ENCODE data around the gene RREB1.
"Not testable (repeated sequence)": the region's sequence is repeated elsewhere in the genome, so short reads cannot be mapped to it uniquely, and the experiment has no call there.

Gene RREB1

GRCh38 chr6:7271205-7271534, 163.4 kb downstream of the RREB1 start:
- no peak overlapping the region for H3K4me3 ChIP-seq (ENCODE audit: low read depth, low read length)
- DNase-seq (ENCODE audit: low read depth), result no peak
- TF ChIP-seq CTCF (IDR thresholded peaks at IDR 0.05; ENCODE audit: control insufficient read depth, extremely low read depth, insufficient read depth), result no peak

- DNase-seq (ENCODE audit: low read depth), result no peak
- no peak overlapping the region for H3K4me3 ChIP-seq (ENCODE audit: low read depth, low read length)
- no peak for TF ChIP-seq CTCF (IDR thresholded peaks at IDR 0.05; ENCODE audit: control insufficient read depth, extremely low read depth, insufficient read depth)
Observed at GRCh38 chr6:7273709-7274108, 165.9 kb downstream of the RREB1 start.

GRCh38 chr6:7274525-7274924, 166.8 kb downstream of the RREB1 start:
- not testable (repeated sequence) for H3K4me3 ChIP-seq (ENCODE audit: low read depth, low read length); DNase-seq (ENCODE audit: low read depth)

- no peak overlapping the region for H3K4me3 ChIP-seq (ENCODE audit: low read depth, low read length)
- no peak for DNase-seq (ENCODE audit: low read depth)
- TF ChIP-seq CTCF (IDR thresholded peaks at IDR 0.05; ENCODE audit: control insufficient read depth, extremely low read depth, insufficient read depth), result no peak
Observed at GRCh38 chr6:7276199-7276524, 168.4 kb downstream of the RREB1 start.

- no peak overlapping the region for H3K4me3 ChIP-seq (ENCODE audit: low read depth, low read length)
- DNase-seq (ENCODE audit: low read depth), result no peak
- no peak for TF ChIP-seq CTCF (IDR thresholded peaks at IDR 0.05; ENCODE audit: control insufficient read depth, extremely low read depth, insufficient read depth)
Observed at GRCh38 chr6:7282097-7282906, 174.5 kb downstream of the RREB1 start.

- no peak for DNase-seq (ENCODE audit: low read depth)
- no peak overlapping the region for H3K4me3 ChIP-seq (ENCODE audit: low read depth, low read length)
- TF ChIP-seq CTCF (IDR thresholded peaks at IDR 0.05; ENCODE audit: control insufficient read depth, extremely low read depth, insufficient read depth), result no peak
Observed at GRCh38 chr6:7283676-7284075, 175.9 kb downstream of the RREB1 start.

- no peak overlapping the region for H3K4me3 ChIP-seq (ENCODE audit: low read depth, low read length)
- TF ChIP-seq CTCF (IDR thresholded peaks at IDR 0.05; ENCODE audit: control insufficient read depth, extremely low read depth, insufficient read depth), result no peak
- DNase-seq (ENCODE audit: low read depth), result no peak
Observed at GRCh38 chr6:7285416-7285815, 177.7 kb downstream of the RREB1 start.
